PFSK-1 (cell line): ENCODE data around the gene GCAT.

ENCODE experiments used
- FOXP2 ChIP-seq: optimal IDR thresholded peaks from 2 replicates; pipeline ENCODE3; 2011; ENCODE audit warnings: borderline replicate concordance, control low read depth, inconsistent platforms; ENCODE audit not compliant: insufficient read depth; ENCODE audit errors: extremely low read length, extremely low read depth
- POLR2AphosphoS5 ChIP-seq: IDR thresholded peaks from 2 replicates; pipeline ENCODE4 v1.6.1; 2012; ENCODE audit warnings: low read depth, mild to moderate bottlenecking, control low read depth, low read length, moderate library complexity
- SIN3A ChIP-seq: IDR thresholded peaks from 2 replicates; pipeline ENCODE4 v1.6.1; 2012; ENCODE audit warnings: mild to moderate bottlenecking, low read length, moderate library complexity, borderline replicate concordance; ENCODE audit not compliant: insufficient read depth
- TAF1 ChIP-seq: IDR thresholded peaks from 2 replicates; pipeline ENCODE4 v1.6.1; 2012; ENCODE audit warnings: low read length, control low read depth, borderline replicate concordance; ENCODE audit not compliant: insufficient read depth
- TF ChIP-seq, protein P1 (sequence below), 2 experiments: IDR thresholded peaks; 2 replicates each; pipeline versions ENCODE4 v1.6.1 to v1.8.0; 2011 to 2012; ENCODE audit warnings: low read depth in 2 of 2, low read length in 2 of 2, control low read depth in 1 of 2, inconsistent platforms in 1 of 2, mild to moderate bottlenecking in 1 of 2, moderate library complexity in 1 of 2; ENCODE audit not compliant: insufficient read depth in 1 of 2

The GCAT gene

GRCh38 chr22:37774728-37775127 lies 33.0 kb upstream of the GCAT start:
- TF ChIP-seq, protein P1, sequence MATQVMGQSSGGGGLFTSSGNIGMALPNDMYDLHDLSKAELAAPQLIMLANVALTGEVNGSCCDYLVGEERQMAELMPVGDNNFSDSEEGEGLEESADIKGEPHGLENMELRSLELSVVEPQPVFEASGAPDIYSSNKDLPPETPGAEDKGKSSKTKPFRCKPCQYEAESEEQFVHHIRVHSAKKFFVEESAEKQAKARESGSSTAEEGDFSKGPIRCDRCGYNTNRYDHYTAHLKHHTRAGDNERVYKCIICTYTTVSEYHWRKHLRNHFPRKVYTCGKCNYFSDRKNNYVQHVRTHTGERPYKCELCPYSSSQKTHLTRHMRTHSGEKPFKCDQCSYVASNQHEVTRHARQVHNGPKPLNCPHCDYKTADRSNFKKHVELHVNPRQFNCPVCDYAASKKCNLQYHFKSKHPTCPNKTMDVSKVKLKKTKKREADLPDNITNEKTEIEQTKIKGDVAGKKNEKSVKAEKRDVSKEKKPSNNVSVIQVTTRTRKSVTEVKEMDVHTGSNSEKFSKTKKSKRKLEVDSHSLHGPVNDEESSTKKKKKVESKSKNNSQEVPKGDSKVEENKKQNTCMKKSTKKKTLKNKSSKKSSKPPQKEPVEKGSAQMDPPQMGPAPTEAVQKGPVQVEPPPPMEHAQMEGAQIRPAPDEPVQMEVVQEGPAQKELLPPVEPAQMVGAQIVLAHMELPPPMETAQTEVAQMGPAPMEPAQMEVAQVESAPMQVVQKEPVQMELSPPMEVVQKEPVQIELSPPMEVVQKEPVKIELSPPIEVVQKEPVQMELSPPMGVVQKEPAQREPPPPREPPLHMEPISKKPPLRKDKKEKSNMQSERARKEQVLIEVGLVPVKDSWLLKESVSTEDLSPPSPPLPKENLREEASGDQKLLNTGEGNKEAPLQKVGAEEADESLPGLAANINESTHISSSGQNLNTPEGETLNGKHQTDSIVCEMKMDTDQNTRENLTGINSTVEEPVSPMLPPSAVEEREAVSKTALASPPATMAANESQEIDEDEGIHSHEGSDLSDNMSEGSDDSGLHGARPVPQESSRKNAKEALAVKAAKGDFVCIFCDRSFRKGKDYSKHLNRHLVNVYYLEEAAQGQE (IDR thresholded peaks at IDR 0.05; ENCODE audit: insufficient read depth in 1 of 2, low read depth in 2 of 2, low read length in 2 of 2): no peak
- TF ChIP-seq TAF1 (no peak), POLR2AphosphoS5 (no peak), SIN3A (no peak), FOXP2 (no peak)

GRCh38 chr22:37775785-37776638 lies 31.7 kb upstream of the GCAT start:
- TF ChIP-seq FOXP2 (no peak), TAF1 (no peak), SIN3A (no peak), POLR2AphosphoS5 (no peak)
- TF ChIP-seq, protein P1 (IDR thresholded peaks at IDR 0.05; ENCODE audit: insufficient read depth in 1 of 2, low read depth in 2 of 2, low read length in 2 of 2): no peak

DNA sequence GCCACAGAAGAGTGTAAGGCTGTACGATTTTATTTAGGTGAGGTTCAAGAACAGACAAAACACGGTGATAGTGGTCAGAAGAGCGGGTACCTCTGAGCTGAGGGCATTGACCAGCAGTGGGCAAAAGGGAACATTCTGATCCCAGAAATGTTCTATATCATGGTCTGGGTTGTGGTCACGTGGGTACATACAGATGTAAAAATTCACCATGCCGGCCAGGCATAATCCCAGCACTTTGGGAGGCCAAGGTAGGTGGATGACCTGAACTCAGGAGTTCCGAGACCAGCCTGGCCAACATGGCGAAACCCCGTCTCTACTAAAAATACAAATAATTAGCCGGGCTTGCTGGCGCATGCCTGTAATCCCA lies 31.1 kb upstream of the GCAT start:
- TF ChIP-seq SIN3A (no peak), TAF1 (no peak), POLR2AphosphoS5 (no peak), FOXP2 (no peak)
- TF ChIP-seq, protein P1 (IDR thresholded peaks at IDR 0.05; ENCODE audit: insufficient read depth in 1 of 2, low read depth in 2 of 2, low read length in 2 of 2): no peak

DNA sequence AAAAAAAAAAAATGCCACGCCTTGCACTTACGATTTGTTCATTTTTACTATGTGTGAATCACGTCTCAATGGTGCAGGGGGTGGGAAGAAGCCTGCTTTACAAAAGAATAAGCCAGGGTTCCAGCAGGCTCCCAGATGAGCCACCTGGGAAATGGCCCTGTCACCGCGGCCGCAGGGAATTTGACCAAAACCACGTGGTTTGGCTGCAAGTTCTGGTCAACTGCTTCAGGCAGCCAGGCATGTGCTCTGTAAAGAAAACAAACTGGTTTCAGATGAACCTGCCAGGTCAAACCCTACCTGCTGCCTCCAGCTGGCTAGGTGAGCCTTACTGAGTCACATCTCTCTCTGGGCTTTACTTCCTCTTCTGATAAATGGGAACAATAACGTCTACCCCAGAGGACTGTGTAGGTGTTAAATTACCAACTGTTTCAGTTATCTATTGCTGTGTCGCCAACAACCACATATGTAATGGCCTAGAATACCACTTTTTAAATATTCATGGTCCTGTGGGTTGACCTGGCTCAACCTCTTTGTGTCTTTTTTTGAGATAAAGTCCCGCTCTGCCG lies 30.5 kb upstream of the GCAT start:
- TF ChIP-seq, protein P1 (IDR thresholded peaks at IDR 0.05; ENCODE audit: insufficient read depth in 1 of 2, low read depth in 2 of 2, low read length in 2 of 2): no peak
- TF ChIP-seq POLR2AphosphoS5 (no peak), SIN3A (no peak), TAF1 (no peak), FOXP2 (no peak)
